CD8-positive, alpha-beta memory T cell (primary cell): Measurements from ENCODE around the gene SESN1. TPM values are rescaled to one million over a fixed set of nuclear protein-coding genes. Genes with fewer than 3 reads are reported as not detected.
"Not testable (repeated sequence)": the region's sequence is repeated elsewhere in the genome, so short reads cannot be mapped to it uniquely, and the experiment has no call there.

ENCODE experiments used
- CTCF ChIA-PET: fragments of 350-600 bp; sonication (Branson Sonifier 250); formaldehyde crosslinking; loops from one replicate; lab custom pipeline; 2021; ENCODE audit warnings: antibody characterized with exemption; lab: Charles Lee
- POLR2A ChIA-PET: fragments of 350-600 bp; sonication (Branson Sonifier 250); formaldehyde crosslinking; loops from one replicate; lab custom pipeline; 2021; ENCODE audit warnings: antibody characterized with exemption; lab: Charles Lee
- DNase-seq, 5 donors: peaks; one replicate each; pipeline versions ENCODE4 v3.0.0 to v3.0.0-alpha.2; 2020 to 2022; ENCODE audit warnings: mixed read lengths in 1 of 5
- H3K27ac ChIP-seq: one replicate; pipeline ENCODE4 v1.7.0; 2013; ENCODE audit warnings: low read depth, mild to moderate bottlenecking, low read length, moderate library complexity
- H3K27me3 ChIP-seq: 2 replicates; pipeline ENCODE4 v1.7.0; 2013; ENCODE audit warnings: low read length, mild to moderate bottlenecking; ENCODE audit not compliant: insufficient read depth, poor library complexity, severe bottlenecking
- H3K36me3 ChIP-seq: 2 replicates; pipeline ENCODE4 v1.7.0; 2013; ENCODE audit warnings: mild to moderate bottlenecking, low read length, moderate library complexity; ENCODE audit not compliant: insufficient read depth
- H3K4me1 ChIP-seq: 2 replicates; pipeline ENCODE4 v1.7.0; 2013; ENCODE audit warnings: mild to moderate bottlenecking, low read length, moderate library complexity; ENCODE audit not compliant: insufficient read depth
- H3K4me3 ChIP-seq: 2 replicates; pipeline ENCODE4 v1.7.0; 2013; ENCODE audit warnings: mild to moderate bottlenecking, low read length
- H3K9me3 ChIP-seq: 2 replicates; pipeline ENCODE4 v1.7.0; 2013; ENCODE audit warnings: mild to moderate bottlenecking, low read length
- H3K27ac Mint-ChIP-seq, 8 donors: one replicate each; pipeline ENCODE4 v1.8.0; 2020 to 2021; ENCODE audit warnings: mixed read lengths in 8 of 8, mild to moderate bottlenecking in 6 of 8, inconsistent platforms in 3 of 8, moderate library complexity in 3 of 8
- H3K27me3 Mint-ChIP-seq, 2 donors: one replicate each; pipeline ENCODE4 v1.8.0; 2020 to 2021; ENCODE audit warnings: mixed read lengths in 2 of 2, mild to moderate bottlenecking in 1 of 2, moderate library complexity in 1 of 2
- H3K36me3 Mint-ChIP-seq, 3 donors: one replicate each; pipeline ENCODE4 v1.8.0; 2020 to 2021; ENCODE audit warnings: mixed read lengths in 3 of 3, inconsistent platforms in 1 of 3, mild to moderate bottlenecking in 1 of 3
- H3K4me1 Mint-ChIP-seq, 3 donors: one replicate each; pipeline ENCODE4 v1.8.0; 2020 to 2021; ENCODE audit warnings: mixed read lengths in 3 of 3, inconsistent platforms in 1 of 3, mild to moderate bottlenecking in 1 of 3
- H3K4me3 Mint-ChIP-seq, 7 donors: one replicate each; pipeline ENCODE4 v1.8.0; 2020 to 2021; ENCODE audit warnings: mixed read lengths in 7 of 7, mild to moderate bottlenecking in 6 of 7, moderate library complexity in 4 of 7, inconsistent platforms in 2 of 7
- H3K9me3 Mint-ChIP-seq, 5 donors: one replicate each; pipeline ENCODE4 v1.8.0; 2020 to 2022; ENCODE audit warnings: mixed read lengths in 5 of 5, mild to moderate bottlenecking in 3 of 5, moderate library complexity in 2 of 5, inconsistent platforms in 1 of 5
- polyA plus RNA-seq: library from polyadenylated mRNA; unstranded; fragments of 300-500 nt; fragmentation: Illumina TruSeq; gene quantifications from one replicate; pipeline ENCODE4 v1.2.3, GENCODE V29; 2021
- total RNA-seq, 2 experiments: library from RNA; stranded (reverse); gene quantifications; one replicate each; pipeline ENCODE4 v1.2.3, GENCODE V29; 2021

The SESN1 gene
- total and polyA plus RNA-seq, 3 experiments from 2014 or later = 20.2 to 39.2 (median 22.0) TPM

GRCh38 chr6:109125504-109125903, 30.9 kb upstream of the SESN1 start:
- Mint-ChIP-seq H3K27me3 (no peaks in the 10 kb centered on the region), H3K9me3 (no peaks in the 10 kb centered on the region), H3K27ac (no peak overlapping the region), H3K4me3 (no peak overlapping the region), H3K36me3 (peaks cover 0 to 7% (median 2%) of the 10 kb centered on the region in 3 donors), H3K4me1 (peaks cover 4 to 13% (median 8%) of the 10 kb centered on the region in 3 donors)
- no peak overlapping the region for H3K27ac ChIP-seq
- H3K4me3 ChIP-seq = no peak overlapping the region
- no peaks in the 10 kb centered on the region for H3K4me1 ChIP-seq
- ChIA-PET CTCF (no interaction called here), POLR2A (interaction anchor here (0.6 kb wide), 1 partner anchor 118 kb away, joined by 9 read pairs; no protein-coding TSS in a partner anchor)
- H3K9me3 ChIP-seq = no peaks in the 10 kb centered on the region
- no peaks in the 10 kb centered on the region for H3K27me3 ChIP-seq
- DNase-seq = no peak
- no peaks in the 10 kb centered on the region for H3K36me3 ChIP-seq

- peaks cover 8 to 15% (median 14%) of the 10 kb centered on the region in 3 donors for H3K4me1 Mint-ChIP-seq
- H3K9me3 Mint-ChIP-seq = no peaks in the 10 kb centered on the region
- Histone ChIP-seq H3K27me3 (no peaks in the 10 kb centered on the region), H3K36me3 (no peaks in the 10 kb centered on the region), H3K4me1 (no peaks in the 10 kb centered on the region), H3K9me3 (no peaks in the 10 kb centered on the region), H3K4me3 (no peak overlapping the region), H3K27ac (no peak overlapping the region)
- H3K27me3 Mint-ChIP-seq = no peaks in the 10 kb centered on the region
- DNase-seq = no peak
- POLR2A ChIA-PET = no interaction called here
- no peak overlapping the region for H3K4me3 Mint-ChIP-seq
- CTCF ChIA-PET = no interaction called here
- H3K36me3 Mint-ChIP-seq = peaks cover 0 to 2% (median 2%) of the 10 kb centered on the region in 3 donors
- no peak overlapping the region for H3K27ac Mint-ChIP-seq
Observed at GRCh38 chr6:109124219-109124618, 29.6 kb upstream of the SESN1 start.

- CTCF ChIA-PET = no interaction called here
- no peaks in the 10 kb centered on the region for H3K27me3 ChIP-seq
- no peaks in the 10 kb centered on the region for H3K9me3 ChIP-seq
- no peak overlapping the region for H3K27ac ChIP-seq
- H3K9me3 Mint-ChIP-seq = no peaks in the 10 kb centered on the region
- no peak overlapping the region for H3K4me3 ChIP-seq
- H3K4me1 Mint-ChIP-seq = peaks cover 8 to 15% (median 14%) of the 10 kb centered on the region in 3 donors
- no peak for DNase-seq
- peak overlapping the region in 1 of 7 donors; percentile 13 for H3K4me3 Mint-ChIP-seq
- H3K27me3 Mint-ChIP-seq = no peaks in the 10 kb centered on the region
- H3K27ac Mint-ChIP-seq = no peak overlapping the region
- no peaks in the 10 kb centered on the region for H3K36me3 ChIP-seq
- H3K4me1 ChIP-seq = no peaks in the 10 kb centered on the region
- POLR2A ChIA-PET = no interaction called here
- H3K36me3 Mint-ChIP-seq = peaks cover 0 to 1% (median 0%) of the 10 kb centered on the region in 3 donors
Observed at GRCh38 chr6:109121411-109121810, 26.8 kb upstream of the SESN1 start.

- H3K4me1 ChIP-seq = no peaks in the 10 kb centered on the region
- Mint-ChIP-seq H3K27ac (peak overlapping the region in 1 of 8 donors; percentile 22), H3K4me1 (peaks cover 8 to 15% (median 14%) of the 10 kb centered on the region in 3 donors), H3K27me3 (peaks cover 0 to 1% of the 10 kb centered on the region in 2 donors), H3K36me3 (no peaks in the 10 kb centered on the region), H3K9me3 (no peaks in the 10 kb centered on the region), H3K4me3 (no peak overlapping the region)
- no peaks in the 10 kb centered on the region for H3K27me3 ChIP-seq
- no peak overlapping the region for H3K4me3 ChIP-seq
- no peak overlapping the region for H3K27ac ChIP-seq
- CTCF ChIA-PET = interaction anchor here (1.1 kb wide), 1 partner anchor 43 kb away, joined by 3 read pairs; no protein-coding TSS in a partner anchor
- no peaks in the 10 kb centered on the region for H3K36me3 ChIP-seq
- no peak for DNase-seq
- no peaks in the 10 kb centered on the region for H3K9me3 ChIP-seq
- POLR2A ChIA-PET = no interaction called here
Observed at GRCh38 chr6:109118871-109119354, 24.3 kb upstream of the SESN1 start.

- no peak overlapping the region for H3K27ac ChIP-seq
- peaks cover 8 to 15% (median 14%) of the 10 kb centered on the region in 3 donors for H3K4me1 Mint-ChIP-seq
- ChIA-PET POLR2A (no interaction called here), CTCF (interaction anchor here (1.1 kb wide), 1 partner anchor 42 kb away, joined by 3 read pairs; no protein-coding TSS in a partner anchor)
- no peaks in the 10 kb centered on the region for H3K4me1 ChIP-seq
- H3K4me3 ChIP-seq = no peak overlapping the region
- H3K9me3 ChIP-seq = no peaks in the 10 kb centered on the region
- H3K36me3 ChIP-seq = no peaks in the 10 kb centered on the region
- H3K36me3 Mint-ChIP-seq = no peaks in the 10 kb centered on the region
- peaks cover 0 to 1% of the 10 kb centered on the region in 2 donors for H3K27me3 Mint-ChIP-seq
- DNase-seq = no peak
- no peaks in the 10 kb centered on the region for H3K9me3 Mint-ChIP-seq
- H3K4me3 Mint-ChIP-seq = no peak overlapping the region
- no peaks in the 10 kb centered on the region for H3K27me3 ChIP-seq
- H3K27ac Mint-ChIP-seq = no peak overlapping the region
Observed at GRCh38 chr6:109118337-109118736, 23.7 kb upstream of the SESN1 start.

- Mint-ChIP-seq H3K27me3 (peaks cover 0 to 4% of the 10 kb centered on the region in 2 donors), H3K4me1 (peaks cover 10 to 18% (median 15%) of the 10 kb centered on the region in 3 donors), H3K27ac (no peak overlapping the region), H3K36me3 (no peaks in the 10 kb centered on the region), H3K9me3 (no peaks in the 10 kb centered on the region), H3K4me3 (no peak overlapping the region)
- H3K27me3 ChIP-seq = no peaks in the 10 kb centered on the region
- no peaks in the 10 kb centered on the region for H3K9me3 ChIP-seq
- H3K27ac ChIP-seq = no peak overlapping the region
- H3K4me3 ChIP-seq = no peak overlapping the region
- H3K36me3 ChIP-seq = no peaks in the 10 kb centered on the region
- ChIA-PET POLR2A (no interaction called here), CTCF (no interaction called here)
- DNase-seq = no peak
- H3K4me1 ChIP-seq = no peaks in the 10 kb centered on the region
Observed at GRCh38 chr6:109117346-109118035, 22.8 kb upstream of the SESN1 start.

GRCh38 chr6:109112663-109113062, 18.0 kb upstream of the SESN1 start:
- H3K27me3 Mint-ChIP-seq, H3K9me3 Mint-ChIP-seq, H3K4me3 Mint-ChIP-seq, POLR2A ChIA-PET, H3K9me3 ChIP-seq, CTCF ChIA-PET, H3K27ac Mint-ChIP-seq, H3K4me3 ChIP-seq, H3K4me1 ChIP-seq, H3K27me3 ChIP-seq, H3K27ac ChIP-seq, H3K4me1 Mint-ChIP-seq, H3K36me3 ChIP-seq, DNase-seq: not testable (repeated sequence)
- peaks cover 2 to 16% (median 7%) of the 10 kb centered on the region in 3 donors for H3K36me3 Mint-ChIP-seq

GRCh38 chr6:109109663-109110062, 15.0 kb upstream of the SESN1 start:
- H3K36me3 ChIP-seq, H3K9me3 Mint-ChIP-seq, CTCF ChIA-PET, H3K4me3 Mint-ChIP-seq, H3K27me3 ChIP-seq, H3K27ac ChIP-seq, DNase-seq, H3K9me3 ChIP-seq, H3K4me3 ChIP-seq, H3K4me1 ChIP-seq, H3K27ac Mint-ChIP-seq, H3K4me1 Mint-ChIP-seq, POLR2A ChIA-PET, H3K27me3 Mint-ChIP-seq: not testable (repeated sequence)
- peaks cover 2 to 16% (median 7%) of the 10 kb centered on the region in 3 donors for H3K36me3 Mint-ChIP-seq
